22Rv1 (cell line): ENCODE measurements around the gene COA8.

Experiments used
- ZFX ChIP-seq: fragments of 450-650 bp; IDR thresholded peaks from 2 replicates; pipeline ENCODE4 v1.6.1; 2017; ENCODE audit warnings: antibody characterized with exemption, borderline replicate concordance
- TF ChIP-seq, protein P1 (sequence below): fragments of 450-650 bp; IDR thresholded peaks from 2 replicates; pipeline ENCODE4 v1.5.1; 2017; ENCODE audit warnings: mild to moderate bottlenecking

DNA sequence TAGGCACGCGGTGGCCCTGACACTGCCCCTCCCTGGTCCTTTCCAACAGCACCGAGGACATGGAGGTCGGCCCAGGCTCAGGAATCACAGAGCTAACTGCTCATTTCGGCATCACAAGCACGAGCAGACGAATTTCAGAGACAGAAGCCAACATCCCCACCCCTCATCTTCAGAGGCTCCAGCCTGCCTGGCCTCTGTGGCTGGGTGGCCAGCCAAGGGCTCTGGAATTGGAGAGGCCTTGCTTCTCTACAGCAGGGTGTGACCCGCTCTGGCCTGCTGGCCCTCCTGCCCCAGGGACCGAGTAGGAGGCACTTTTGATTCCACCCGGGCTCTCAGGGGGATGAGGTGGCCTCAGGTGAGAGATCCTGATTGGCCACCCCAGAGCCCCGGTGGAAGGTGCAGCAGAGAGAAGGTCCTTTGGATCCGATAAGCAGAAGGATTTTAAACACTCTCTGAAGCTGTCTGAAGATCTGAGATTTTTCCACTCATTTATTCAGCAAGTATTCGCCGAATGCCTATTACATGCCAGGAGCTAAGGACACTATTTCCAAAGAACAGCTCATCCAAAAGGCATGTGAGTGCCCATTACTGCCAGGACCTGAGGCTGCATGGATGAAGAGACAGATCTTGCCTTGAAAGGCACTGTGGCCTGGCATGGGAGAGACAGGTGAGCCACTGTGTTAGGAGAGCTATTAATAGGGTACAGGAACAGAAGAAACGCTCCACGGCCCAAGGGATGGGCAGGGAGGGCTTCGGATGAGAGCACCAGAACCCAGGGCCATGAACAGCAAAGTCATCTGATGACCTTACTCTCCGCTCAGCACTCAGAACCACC is 10.5 kb upstream of the COA8 start:
- TF ChIP-seq, protein P1, sequence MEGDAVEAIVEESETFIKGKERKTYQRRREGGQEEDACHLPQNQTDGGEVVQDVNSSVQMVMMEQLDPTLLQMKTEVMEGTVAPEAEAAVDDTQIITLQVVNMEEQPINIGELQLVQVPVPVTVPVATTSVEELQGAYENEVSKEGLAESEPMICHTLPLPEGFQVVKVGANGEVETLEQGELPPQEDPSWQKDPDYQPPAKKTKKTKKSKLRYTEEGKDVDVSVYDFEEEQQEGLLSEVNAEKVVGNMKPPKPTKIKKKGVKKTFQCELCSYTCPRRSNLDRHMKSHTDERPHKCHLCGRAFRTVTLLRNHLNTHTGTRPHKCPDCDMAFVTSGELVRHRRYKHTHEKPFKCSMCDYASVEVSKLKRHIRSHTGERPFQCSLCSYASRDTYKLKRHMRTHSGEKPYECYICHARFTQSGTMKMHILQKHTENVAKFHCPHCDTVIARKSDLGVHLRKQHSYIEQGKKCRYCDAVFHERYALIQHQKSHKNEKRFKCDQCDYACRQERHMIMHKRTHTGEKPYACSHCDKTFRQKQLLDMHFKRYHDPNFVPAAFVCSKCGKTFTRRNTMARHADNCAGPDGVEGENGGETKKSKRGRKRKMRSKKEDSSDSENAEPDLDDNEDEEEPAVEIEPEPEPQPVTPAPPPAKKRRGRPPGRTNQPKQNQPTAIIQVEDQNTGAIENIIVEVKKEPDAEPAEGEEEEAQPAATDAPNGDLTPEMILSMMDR = no peak
- TF ChIP-seq ZFX = no peak
